ENCODE results near the gene USH2A.

USH2A gene

GRCh38 chr1:215872658-215873057 lies 550.6 kb downstream of the USH2A start:
- no peak for DNase-seq (ENCODE audit: low spot score)

GRCh38 chr1:215868500-215868899 lies 554.7 kb downstream of the USH2A start:
- no peak for DNase-seq (ENCODE audit: low spot score)

DNA sequence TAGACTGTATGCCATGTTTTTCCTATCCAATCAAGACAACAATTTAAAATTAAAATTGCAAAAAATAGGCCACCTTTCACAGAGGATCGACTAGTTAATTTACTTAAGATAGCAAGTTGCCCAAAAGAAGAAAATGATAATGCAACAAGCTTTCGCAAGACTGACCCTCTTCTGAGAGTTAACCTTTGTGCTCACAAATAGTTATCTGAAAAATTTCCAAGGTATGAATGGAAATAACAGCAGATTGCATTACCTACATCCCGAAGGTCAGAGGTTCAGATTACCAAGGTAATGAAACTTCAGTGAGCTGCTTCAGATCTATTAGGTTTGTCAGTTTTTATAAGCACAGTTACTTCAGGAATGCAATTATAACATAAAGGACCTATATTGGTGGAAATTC lies 558.2 kb downstream of the USH2A start:
- no peak for DNase-seq (ENCODE audit: low spot score)

GRCh38 chr1:215863796-215864195 lies 559.5 kb downstream of the USH2A start:
- peak; percentile 8 for DNase-seq (ENCODE audit: low spot score)

DNA sequence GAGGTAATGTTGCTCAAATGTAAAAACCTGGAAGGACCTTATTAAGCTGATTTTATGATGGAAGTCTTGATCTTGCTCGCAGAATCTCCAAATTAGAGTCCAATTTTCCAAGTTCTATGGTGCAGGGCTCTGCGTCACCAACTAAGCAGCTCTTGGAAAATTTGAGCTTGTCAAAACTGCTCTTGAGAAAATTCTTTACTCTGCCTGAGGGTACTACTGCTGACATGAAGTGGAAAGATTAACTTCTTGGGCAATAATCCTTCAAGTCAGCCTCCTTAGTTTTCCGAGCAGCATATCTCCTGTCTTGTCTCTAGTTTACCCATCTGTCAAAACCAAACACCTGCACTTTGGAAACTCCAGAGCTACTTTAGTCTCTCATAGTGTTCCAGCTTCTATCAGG lies 562.4 kb downstream of the USH2A start:
- DNase-seq (ENCODE audit: low spot score) = no peak

GRCh38 chr1:215857317-215857716 lies 565.9 kb downstream of the USH2A start:
- DNase-seq (ENCODE audit: low spot score) = no peak

DNA sequence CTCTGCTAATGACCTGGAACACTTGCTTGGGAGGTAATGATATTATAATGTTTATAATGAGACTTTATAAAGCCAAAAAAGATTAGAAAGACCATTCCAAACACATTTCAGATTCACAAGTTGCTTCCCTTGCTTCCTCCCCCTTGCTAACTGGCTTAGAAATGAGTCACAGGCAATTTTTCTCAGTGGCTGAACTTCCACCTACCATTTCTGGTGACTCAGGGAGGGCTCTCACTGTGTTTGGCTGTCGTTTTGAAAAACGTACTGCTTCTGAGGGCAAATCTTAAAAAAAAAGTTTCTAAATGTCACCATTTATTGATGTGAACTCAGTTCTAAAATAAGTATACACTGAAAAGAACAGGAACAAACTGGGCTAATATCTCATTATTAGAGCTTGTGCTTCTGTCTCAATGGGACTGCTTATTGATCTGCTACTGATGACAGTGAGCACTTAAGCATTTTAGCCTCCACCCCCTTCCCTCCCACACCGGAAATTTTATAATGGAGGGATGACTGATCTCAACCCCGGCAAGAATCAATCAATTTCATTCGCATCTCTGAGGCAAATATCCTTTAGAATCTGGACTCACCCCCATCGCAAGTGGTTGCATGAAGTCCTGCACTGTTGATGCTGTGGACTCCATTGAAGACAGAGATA lies 577.9 kb downstream of the USH2A start:
- DNase-seq (ENCODE audit: low spot score) = peak; percentile 65

- DNase-seq (ENCODE audit: low spot score) = no peak
These were observed 578.5 kb downstream of the USH2A start for GRCh38 chr1:215844777-215845176.

- no peak for DNase-seq (ENCODE audit: low spot score)
These were observed 579.0 kb downstream of the USH2A start for GRCh38 chr1:215844266-215844665.

DNA sequence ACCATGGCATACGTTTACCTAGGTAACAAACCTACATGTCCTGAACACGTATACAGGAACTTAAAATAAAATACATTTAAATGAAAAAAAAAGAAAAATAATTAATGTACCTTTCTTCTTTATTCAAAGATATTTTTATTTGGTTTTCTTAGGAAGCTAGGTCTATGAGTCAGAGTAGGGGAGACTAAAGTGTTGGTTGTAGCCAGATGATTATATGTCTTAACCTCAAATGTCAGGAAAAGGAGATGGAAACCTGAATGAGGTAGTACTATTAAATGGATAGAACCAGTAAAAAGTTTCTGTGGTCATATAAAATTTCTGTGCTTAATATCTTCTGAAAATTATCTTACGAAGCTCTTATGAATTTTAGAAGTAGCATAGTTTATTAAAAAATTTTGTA lies 580.3 kb downstream of the USH2A start:
- no peak for DNase-seq (ENCODE audit: low spot score)

DNA sequence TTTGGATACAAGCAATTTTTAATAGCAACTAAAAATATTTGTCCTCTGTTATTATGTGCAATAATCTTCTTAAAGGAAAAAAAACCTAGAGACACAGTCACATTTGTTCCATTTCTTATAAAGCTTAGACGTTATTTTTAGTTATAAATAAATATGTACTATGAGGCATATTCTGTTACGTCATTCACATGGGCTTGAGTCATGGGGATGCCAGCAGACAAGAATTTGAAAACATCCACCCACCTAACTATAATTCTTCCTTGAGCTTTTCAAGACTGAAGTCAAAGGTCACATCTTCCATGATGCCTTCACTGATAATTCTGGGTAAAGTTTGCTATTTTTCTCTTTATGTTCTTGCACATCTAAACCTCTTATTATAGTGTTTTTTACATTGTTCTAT lies 587.3 kb downstream of the USH2A start:
- DNase-seq (ENCODE audit: low spot score) = peak; percentile 17

GRCh38 chr1:215833941-215834729 lies 589.1 kb downstream of the USH2A start:
- no peak for DNase-seq (ENCODE audit: low spot score)

DNA sequence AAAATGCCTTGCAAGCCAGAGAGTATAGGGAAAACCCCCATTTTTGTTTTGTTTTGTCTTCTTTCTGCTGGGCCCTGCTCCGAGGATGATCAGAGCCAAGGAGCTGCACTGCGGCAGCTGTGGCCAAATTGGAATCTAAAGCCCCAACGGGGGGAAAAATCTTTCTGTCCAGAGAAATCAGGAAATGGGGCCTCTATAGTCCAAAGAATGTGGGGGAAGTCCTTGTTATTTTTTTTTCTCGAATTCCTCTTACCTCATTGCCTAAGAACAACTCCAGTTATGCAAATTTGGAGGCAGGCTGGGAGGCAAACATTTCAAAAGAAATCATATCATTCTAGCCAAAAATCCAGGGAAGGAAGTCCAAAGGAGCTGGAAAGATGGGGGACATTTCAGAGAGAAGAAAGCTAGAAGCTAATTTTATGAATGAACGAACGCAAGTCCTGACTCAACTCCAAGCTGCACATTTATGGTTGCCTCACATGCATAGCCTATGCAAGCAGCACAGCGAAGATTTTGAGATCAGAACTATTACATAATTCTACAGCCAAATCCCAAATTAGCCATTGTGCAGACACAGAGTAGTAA lies 592.9 kb downstream of the USH2A start:
- no peak for DNase-seq (ENCODE audit: low spot score)

DNA sequence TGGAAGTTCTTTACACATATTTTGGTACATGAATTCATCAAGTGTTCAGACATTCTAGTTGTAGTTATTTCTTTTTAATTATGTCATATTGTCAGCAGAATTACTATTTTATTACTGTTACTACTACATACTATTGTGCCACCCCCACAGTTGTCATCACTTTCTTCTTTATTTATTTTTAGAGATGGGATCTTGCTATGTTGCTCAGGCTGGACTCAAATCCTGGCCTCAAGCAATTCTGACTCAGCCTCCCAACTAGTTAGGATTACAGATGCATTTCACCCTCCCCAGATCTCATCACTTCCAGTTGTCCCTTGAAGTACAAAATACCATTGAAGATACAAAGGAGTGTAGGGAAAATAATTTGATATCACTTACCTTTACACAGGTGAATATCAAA lies 598.2 kb downstream of the USH2A start:
- no peak for DNase-seq (ENCODE audit: low spot score)

DNA sequence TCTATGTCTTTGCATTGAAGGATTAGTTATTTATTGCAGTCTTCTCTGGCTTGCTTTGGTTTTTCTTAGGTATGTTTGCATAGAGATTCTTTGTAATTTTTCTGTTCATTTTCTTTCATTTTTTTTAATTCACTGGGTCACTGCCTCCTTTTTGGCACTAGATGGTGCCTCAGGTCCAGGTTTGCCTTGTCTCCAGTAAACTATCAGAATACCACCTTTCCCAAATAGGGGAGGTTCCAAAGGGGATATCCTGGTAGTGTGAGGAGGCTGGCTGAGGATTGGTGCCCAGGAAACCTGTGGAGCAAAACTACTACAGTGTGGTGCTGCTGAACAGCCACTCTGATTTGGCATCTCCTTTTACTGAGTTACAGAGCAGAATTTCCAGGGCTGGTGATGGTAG lies 599.0 kb downstream of the USH2A start:
- DNase-seq (ENCODE audit: low spot score) = peak; percentile 4

GRCh38 chr1:215819114-215819513 lies 604.1 kb downstream of the USH2A start:
- DNase-seq (ENCODE audit: low spot score) = no peak

- no peak for DNase-seq (ENCODE audit: low spot score)
These were observed 615.3 kb downstream of the USH2A start for GRCh38 chr1:215807911-215808436.

DNA sequence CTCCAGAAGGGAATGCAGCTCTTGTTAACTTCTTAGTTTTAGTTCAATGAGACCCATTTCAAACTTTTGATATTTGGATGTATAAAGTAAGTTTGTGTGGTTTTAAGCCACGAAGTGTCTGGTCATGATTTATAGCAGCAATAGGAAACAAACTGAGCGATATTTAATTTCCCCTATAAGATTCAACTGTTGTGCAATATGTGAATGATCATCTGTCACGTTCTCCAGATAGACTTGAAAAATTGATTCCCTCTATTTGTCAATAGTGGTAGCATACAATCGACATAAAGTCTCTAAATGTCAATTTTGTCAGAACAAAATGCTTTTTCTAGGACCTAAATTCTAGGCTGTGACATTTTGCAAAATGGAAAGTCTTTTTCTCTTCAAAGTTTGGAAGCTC lies 616.0 kb downstream of the USH2A start:
- DNase-seq (ENCODE audit: low spot score) = no peak

GRCh38 chr1:215797859-215798258 lies 625.4 kb downstream of the USH2A start:
- DNase-seq (ENCODE audit: low spot score) = no peak

- no peak for DNase-seq (ENCODE audit: low spot score)
These were observed 629.1 kb downstream of the USH2A start for GRCh38 chr1:215794156-215794555.

DNA sequence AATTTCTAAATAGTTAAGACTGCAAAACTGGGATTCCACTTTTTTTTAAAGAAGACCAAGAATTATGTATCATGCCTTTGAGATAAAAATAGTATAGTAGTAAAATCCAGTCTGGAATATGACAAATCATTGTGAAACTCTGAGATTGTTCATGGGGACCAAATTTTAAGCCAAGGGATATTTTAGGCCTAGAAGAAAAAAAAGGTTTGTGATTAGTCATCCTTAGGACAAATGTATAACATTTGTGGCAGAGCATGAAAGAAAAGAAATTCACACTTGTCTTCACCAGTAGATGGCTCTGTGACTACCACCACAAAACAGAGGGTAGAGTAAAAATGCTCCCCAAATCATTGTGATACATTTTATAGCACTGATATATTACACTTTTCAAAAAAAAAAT lies 630.1 kb downstream of the USH2A start:
- peak; percentile 68 for DNase-seq (ENCODE audit: low spot score)

DNA sequence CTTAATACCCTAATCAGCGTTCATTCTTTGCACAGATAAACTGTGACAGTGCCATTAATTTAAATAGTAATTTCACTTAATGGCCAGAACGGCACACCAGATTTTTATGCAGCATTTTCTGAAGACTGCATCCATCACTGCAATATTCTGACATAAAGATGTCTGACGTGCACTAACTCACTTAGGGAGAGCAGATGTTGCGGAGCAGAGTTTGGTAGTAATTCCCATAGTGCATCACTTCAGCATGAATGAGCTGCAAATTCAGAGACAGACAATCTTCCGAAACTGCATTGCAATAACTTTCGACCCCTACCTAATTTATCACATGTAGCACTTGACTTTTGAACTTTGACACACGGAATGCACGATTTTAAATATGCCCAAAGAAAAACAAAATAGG lies 630.8 kb downstream of the USH2A start:
- DNase-seq (ENCODE audit: low spot score) = no peak

- no peak for DNase-seq (ENCODE audit: low spot score)
These were observed 633.3 kb downstream of the USH2A start for GRCh38 chr1:215789981-215790380.
